Measurements from ENCODE around the gene LIN37. TPM values are rescaled to one million over a fixed set of nuclear protein-coding genes. Genes with fewer than 3 reads are reported as not detected.

The LIN37 gene
- total and polyA plus RNA-seq, 2 experiments from 2014 or later = 4.3 to 6.8 TPM

DNA sequence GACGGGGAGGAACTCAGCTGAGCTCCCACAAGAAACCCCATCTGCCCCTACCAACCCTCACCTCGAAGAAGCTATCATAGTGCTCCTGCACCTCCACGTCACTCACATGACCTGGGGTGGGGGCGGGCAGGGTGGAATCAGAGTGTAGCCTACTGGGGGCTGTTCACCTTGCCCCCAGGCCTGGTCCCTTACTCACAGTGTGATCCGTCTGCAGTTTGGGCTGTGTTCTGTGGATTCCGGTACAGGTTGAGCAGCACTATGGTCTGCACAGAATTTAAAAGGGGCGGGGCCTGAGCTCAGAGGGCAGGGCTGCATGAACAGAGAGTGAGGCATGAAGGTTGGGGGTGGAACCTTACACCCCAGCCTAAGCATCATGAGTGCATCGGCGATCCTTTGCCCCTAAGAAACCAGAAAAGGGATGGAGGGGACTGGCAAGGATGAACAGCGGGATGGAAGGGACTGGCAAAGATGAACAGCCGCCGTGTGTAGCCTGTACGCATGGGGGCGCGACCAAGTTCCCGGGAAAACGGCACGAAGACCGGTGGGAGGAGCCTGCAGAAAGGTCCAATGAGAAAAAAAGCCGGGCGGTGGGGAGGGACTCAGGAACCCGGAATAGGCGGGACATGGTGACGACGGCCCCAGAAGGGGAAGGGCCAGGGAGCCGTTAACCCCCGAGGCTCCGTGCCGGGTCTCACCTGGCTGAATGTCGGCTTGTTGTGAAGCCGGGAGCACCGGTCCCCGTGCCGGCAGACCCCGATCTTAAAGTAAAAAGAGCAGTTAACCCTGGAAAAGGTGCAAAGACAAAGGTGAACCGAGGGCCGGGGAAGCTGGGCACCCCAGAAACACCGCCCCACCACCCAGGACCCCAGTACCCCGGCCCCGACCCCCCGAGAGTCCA lies 3.7 kb upstream of the LIN37 start:
- H3F3A ChIP-seq (replicated peaks; ENCODE audit: low read depth) = peaks cover 10% of the 10 kb centered on the region
- peaks cover 5% of the 10 kb centered on the region for H3K27me3 Mint-ChIP-seq (ENCODE audit: insufficient read depth, low read depth, poor library complexity)
- TF ChIP-seq CREB1 (CRISPR knock-in tag; IDR thresholded peaks at IDR 0.05; ENCODE audit: low read depth) (peak; percentile 73), NANOG (IDR thresholded peaks at IDR 0.05; ENCODE audit: borderline replicate concordance) (no peak), POLR2AphosphoS5 (IDR thresholded peaks at IDR 0.05; ENCODE audit: low read depth) (peak; percentile 33; the same call in 1 of the 2 replicates)
- TF ChIP-seq, protein P1, sequence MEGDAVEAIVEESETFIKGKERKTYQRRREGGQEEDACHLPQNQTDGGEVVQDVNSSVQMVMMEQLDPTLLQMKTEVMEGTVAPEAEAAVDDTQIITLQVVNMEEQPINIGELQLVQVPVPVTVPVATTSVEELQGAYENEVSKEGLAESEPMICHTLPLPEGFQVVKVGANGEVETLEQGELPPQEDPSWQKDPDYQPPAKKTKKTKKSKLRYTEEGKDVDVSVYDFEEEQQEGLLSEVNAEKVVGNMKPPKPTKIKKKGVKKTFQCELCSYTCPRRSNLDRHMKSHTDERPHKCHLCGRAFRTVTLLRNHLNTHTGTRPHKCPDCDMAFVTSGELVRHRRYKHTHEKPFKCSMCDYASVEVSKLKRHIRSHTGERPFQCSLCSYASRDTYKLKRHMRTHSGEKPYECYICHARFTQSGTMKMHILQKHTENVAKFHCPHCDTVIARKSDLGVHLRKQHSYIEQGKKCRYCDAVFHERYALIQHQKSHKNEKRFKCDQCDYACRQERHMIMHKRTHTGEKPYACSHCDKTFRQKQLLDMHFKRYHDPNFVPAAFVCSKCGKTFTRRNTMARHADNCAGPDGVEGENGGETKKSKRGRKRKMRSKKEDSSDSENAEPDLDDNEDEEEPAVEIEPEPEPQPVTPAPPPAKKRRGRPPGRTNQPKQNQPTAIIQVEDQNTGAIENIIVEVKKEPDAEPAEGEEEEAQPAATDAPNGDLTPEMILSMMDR (conservative IDR thresholded peaks at IDR 0.05; ENCODE audit: low read depth in 2 of 2) = peak; percentile 43
- H3K36me3 Mint-ChIP-seq (ENCODE audit: low read depth) = peaks cover 7% of the 10 kb centered on the region
- peak overlapping the region; percentile 94 for H3K27ac ChIP-seq (ENCODE audit: low read depth)
- peaks cover 14% of the 10 kb centered on the region for H3K79me2 ChIP-seq (replicated peaks; ENCODE audit: insufficient read depth)
- no peaks in the 10 kb centered on the region for H3K36me3 ChIP-seq (ENCODE audit: insufficient read depth)
- H4K20me1 ChIP-seq (replicated peaks; ENCODE audit: insufficient read depth) = no peaks in the 10 kb centered on the region
- no peaks in the 10 kb centered on the region for H3K27me3 ChIP-seq (ENCODE audit: insufficient read depth)
- H2AFZ ChIP-seq = peak overlapping the region; percentile 64
- peaks cover 25% of the 10 kb centered on the region for H3K4me1 Mint-ChIP-seq
- H3K27ac Mint-ChIP-seq = peak overlapping the region; percentile 100
- peak overlapping the region; percentile 75 for H3K4me2 ChIP-seq
- H3K9me2 ChIP-seq (ENCODE audit: insufficient read depth) = no peaks in the 10 kb centered on the region
- H3K9me3 Mint-ChIP-seq = no peaks in the 10 kb centered on the region; the same call in 2 of the 3 replicates
- DNase-seq (ENCODE audit: low spot score) (peak; percentile 99), ATAC-seq (peak; percentile 38)
- peaks cover 20% of the 10 kb centered on the region for H3K4me1 ChIP-seq (ENCODE audit: insufficient read depth)
- peak overlapping the region; percentile 97 for H3K4me3 Mint-ChIP-seq
- peak overlapping the region; percentile 76 for H3K4me3 ChIP-seq

DNA sequence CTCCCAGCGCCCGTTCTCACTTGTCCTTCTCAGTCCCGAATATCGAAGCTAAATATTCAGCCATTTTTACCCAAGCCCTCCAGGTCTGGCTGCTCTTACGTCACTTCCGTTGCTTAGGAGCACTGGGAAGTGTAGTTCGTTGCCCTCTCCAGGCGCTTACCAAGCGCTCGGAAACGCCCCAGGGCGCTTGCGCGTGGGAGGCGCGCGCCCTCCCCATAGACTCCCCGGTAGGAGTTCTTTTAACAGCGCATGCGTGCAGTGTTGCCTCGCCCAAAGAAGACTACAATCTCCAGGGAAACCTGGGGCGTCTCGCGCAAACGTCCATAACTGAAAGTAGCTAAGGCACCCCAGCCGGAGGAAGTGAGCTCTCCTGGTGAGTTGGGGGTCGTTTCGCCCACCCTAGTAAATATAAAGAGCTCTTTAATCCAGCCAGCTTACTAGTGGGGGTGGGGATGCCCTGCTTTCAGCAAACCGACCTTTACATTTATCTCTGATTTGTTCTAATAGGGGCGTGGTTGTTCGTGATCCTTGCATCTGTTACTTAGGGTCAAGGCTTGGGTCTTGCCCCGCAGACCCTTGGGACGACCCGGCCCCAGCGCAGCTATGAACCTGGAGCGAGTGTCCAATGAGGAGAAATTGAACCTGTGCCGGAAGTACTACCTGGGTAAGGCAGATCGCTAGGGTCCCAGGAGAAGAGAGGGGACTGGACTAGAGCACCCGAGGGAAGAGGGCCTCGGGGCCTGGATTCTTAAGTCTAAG lies 2.9 kb upstream of the LIN37 start, which contains the start of the genes PSENEN and U2AF1L4:
PSENEN (plus strand) TSS at position 324 of the 759 bp plus-strand sequence; CDS start at position 604, 280 bp downstream.
U2AF1L4 (minus strand) TSS at position 91 of the 759 bp plus-strand sequence; CDS start at position 64, 27 bp downstream.
- peaks cover 14% of the 10 kb centered on the region for H3K79me2 ChIP-seq (replicated peaks; ENCODE audit: insufficient read depth)
- no peaks in the 10 kb centered on the region for H4K20me1 ChIP-seq (replicated peaks; ENCODE audit: insufficient read depth)
- Mint-ChIP-seq H3K4me3 (peak within 1 kb of the TSS; percentile 97), H3K9me3 (no peaks in the 10 kb centered on the region; the same call in 1 of the 3 replicates), H3K27ac (peak within 1 kb of the TSS; percentile 100), H3K4me1 (peaks cover 25% of the 10 kb centered on the region), H3K36me3 (ENCODE audit: low read depth) (peaks cover 7% of the 10 kb centered on the region), H3K27me3 (ENCODE audit: insufficient read depth, low read depth, poor library complexity) (peaks cover 5% of the 10 kb centered on the region)
- no peaks in the 10 kb centered on the region for H3K36me3 ChIP-seq (ENCODE audit: insufficient read depth)
- peak within 1 kb of the TSS; percentile 76 for H3K4me3 ChIP-seq
- ATAC-seq (peak; percentile 45), DNase-seq (ENCODE audit: low spot score) (peak; percentile 99)
- H3K4me1 ChIP-seq (ENCODE audit: insufficient read depth) = peaks cover 20% of the 10 kb centered on the region
- H3K27ac ChIP-seq (ENCODE audit: low read depth) = peak within 1 kb of the TSS; percentile 94
- peaks cover 10% of the 10 kb centered on the region for H3F3A ChIP-seq (replicated peaks; ENCODE audit: low read depth)
- H3K9me2 ChIP-seq (ENCODE audit: insufficient read depth) = no peaks in the 10 kb centered on the region
- no peaks in the 10 kb centered on the region for H3K27me3 ChIP-seq (ENCODE audit: insufficient read depth)
- peak within 1 kb of the TSS; percentile 79 for H3K4me2 ChIP-seq
- peak within 1 kb of the TSS; percentile 64 for H2AFZ ChIP-seq
- TF ChIP-seq STAT1 (IDR thresholded peaks at IDR 0.05; ENCODE audit: unreplicated experiment) (no peak), CREB1 (CRISPR knock-in tag; IDR thresholded peaks at IDR 0.05; ENCODE audit: low read depth) (peak; percentile 94), EZH2 (IDR thresholded peaks at IDR 0.05; ENCODE audit: low read depth, unreplicated experiment) (no peak), ETS1 (IDR thresholded peaks at IDR 0.05) (peak; percentile 96), POLR2AphosphoS5 (IDR thresholded peaks at IDR 0.05; ENCODE audit: low read depth) (peak; percentile 62)

Measured in GM23338 (cell line).